ENCODE data around the gene RBBP7. TPM values are rescaled to one million over a fixed set of nuclear protein-coding genes. Genes with fewer than 3 reads are reported as not detected.

Gene RBBP7
- total and polyA plus RNA-seq, 2 of the 13 experiments (the other 11 are each of a cell fraction or from before 2014, with no cell fraction given): 89.5 to 145 TPM

DNA sequence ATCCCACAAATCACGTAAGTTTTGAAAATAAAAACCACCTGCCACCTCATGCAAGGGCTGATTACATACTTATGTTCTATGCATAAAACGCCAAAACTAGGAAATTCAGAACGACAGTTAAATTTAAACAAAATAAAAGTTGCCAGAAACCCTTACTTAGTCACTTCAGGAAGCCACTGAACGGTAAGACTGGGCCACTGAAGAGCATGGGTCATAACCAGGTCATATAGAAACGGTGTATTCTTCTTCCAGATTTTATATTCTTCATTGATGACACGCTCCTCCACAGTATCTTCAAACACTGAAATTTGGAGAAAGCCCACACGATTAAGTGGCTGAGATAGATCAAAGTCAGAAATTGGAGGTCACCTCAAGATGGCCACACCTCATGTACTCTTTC is 1.2 kb downstream of the RBBP7 start:
- DNase-seq (ENCODE audit: low spot score): no peak
- Histone ChIP-seq H3K27me3 (ENCODE audit: control insufficient read depth in 1 of 2, insufficient read depth in 2 of 2, low read length in 2 of 2) (no peaks in the 10 kb centered on the region; a peak in 1 of 5 replicates), H3K4me3 (replicated peaks in 1 of 3; ENCODE audit: insufficient read depth in 1 of 3, low read depth in 2 of 3, low read length in 3 of 3) (peak overlapping the region; percentile 60 to 76 (median 62)), H3K79me2 (ENCODE audit: insufficient read depth, low read length) (peaks cover 47% of the 10 kb centered on the region), H2AFZ (ENCODE audit: low read length) (no peak overlapping the region), H3K4me1 (ENCODE audit: insufficient read depth, low read length) (peaks cover 33% of the 10 kb centered on the region; the same call in 1 of the 2 replicates), H3K36me3 (replicated peaks in 1 of 2; ENCODE audit: control insufficient read depth in 1 of 2, insufficient read depth in 2 of 2, low read length in 2 of 2) (0 out of 5 replicates have a peak, but pooled peaks cover 0 to 1% of the 10 kb centered on the region in 2 experiments), H3K4me2 (ENCODE audit: low read depth, low read length) (peak overlapping the region; percentile 73), H3K9ac (ENCODE audit: insufficient read depth, low read depth, low read length) (peak overlapping the region; percentile 68), H3K27ac (ENCODE audit: extremely low read length, insufficient read depth, low read length) (peak overlapping the region; percentile 72), H4K20me1 (ENCODE audit: insufficient read depth, low read length) (peaks cover 7% of the 10 kb centered on the region; the same call in 1 of the 2 replicates), H3K9me3 (ENCODE audit: low read length) (no peaks in the 10 kb centered on the region)
- no peak for FAIRE-seq
- ChIA-PET CTCF (ENCODE audit: low intra/inter-chr PET ratio, low total read pairs) (no interaction called here), POLR2A (no interaction called here)
- TF ChIP-seq, protein P1, sequence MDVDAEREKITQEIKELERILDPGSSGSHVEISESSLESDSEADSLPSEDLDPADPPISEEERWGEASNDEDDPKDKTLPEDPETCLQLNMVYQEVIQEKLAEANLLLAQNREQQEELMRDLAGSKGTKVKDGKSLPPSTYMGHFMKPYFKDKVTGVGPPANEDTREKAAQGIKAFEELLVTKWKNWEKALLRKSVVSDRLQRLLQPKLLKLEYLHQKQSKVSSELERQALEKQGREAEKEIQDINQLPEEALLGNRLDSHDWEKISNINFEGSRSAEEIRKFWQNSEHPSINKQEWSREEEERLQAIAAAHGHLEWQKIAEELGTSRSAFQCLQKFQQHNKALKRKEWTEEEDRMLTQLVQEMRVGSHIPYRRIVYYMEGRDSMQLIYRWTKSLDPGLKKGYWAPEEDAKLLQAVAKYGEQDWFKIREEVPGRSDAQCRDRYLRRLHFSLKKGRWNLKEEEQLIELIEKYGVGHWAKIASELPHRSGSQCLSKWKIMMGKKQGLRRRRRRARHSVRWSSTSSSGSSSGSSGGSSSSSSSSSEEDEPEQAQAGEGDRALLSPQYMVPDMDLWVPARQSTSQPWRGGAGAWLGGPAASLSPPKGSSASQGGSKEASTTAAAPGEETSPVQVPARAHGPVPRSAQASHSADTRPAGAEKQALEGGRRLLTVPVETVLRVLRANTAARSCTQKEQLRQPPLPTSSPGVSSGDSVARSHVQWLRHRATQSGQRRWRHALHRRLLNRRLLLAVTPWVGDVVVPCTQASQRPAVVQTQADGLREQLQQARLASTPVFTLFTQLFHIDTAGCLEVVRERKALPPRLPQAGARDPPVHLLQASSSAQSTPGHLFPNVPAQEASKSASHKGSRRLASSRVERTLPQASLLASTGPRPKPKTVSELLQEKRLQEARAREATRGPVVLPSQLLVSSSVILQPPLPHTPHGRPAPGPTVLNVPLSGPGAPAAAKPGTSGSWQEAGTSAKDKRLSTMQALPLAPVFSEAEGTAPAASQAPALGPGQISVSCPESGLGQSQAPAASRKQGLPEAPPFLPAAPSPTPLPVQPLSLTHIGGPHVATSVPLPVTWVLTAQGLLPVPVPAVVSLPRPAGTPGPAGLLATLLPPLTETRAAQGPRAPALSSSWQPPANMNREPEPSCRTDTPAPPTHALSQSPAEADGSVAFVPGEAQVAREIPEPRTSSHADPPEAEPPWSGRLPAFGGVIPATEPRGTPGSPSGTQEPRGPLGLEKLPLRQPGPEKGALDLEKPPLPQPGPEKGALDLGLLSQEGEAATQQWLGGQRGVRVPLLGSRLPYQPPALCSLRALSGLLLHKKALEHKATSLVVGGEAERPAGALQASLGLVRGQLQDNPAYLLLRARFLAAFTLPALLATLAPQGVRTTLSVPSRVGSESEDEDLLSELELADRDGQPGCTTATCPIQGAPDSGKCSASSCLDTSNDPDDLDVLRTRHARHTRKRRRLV (CRISPR knock-in tag; IDR thresholded peaks at IDR 0.05): no peak
- TF ChIP-seq ZNF660 (CRISPR knock-in tag; IDR thresholded peaks at IDR 0.05; ENCODE audit: borderline replicate concordance, low read depth) (no peak), ZNF17 (CRISPR knock-in tag; IDR thresholded peaks at IDR 0.05) (no peak), ZNF672 (CRISPR knock-in tag; IDR thresholded peaks at IDR 0.05) (no peak), ATF1 (CRISPR knock-in tag; IDR thresholded peaks at IDR 0.05) (no peak), ZNF557 (CRISPR knock-in tag; IDR thresholded peaks at IDR 0.05) (no peak), RNF2 (conservative IDR thresholded peaks at IDR 0.05; ENCODE audit: low read depth) (no peak), STAT5B (CRISPR knock-in tag; IDR thresholded peaks at IDR 0.05) (no peak), ZNF670 (CRISPR knock-in tag; IDR thresholded peaks at IDR 0.05; ENCODE audit: borderline replicate concordance) (no peak), ZNF75D (CRISPR knock-in tag; IDR thresholded peaks at IDR 0.05; ENCODE audit: borderline replicate concordance) (no peak), ZNF773 (CRISPR knock-in tag; IDR thresholded peaks at IDR 0.05; ENCODE audit: borderline replicate concordance) (no peak), ZNF792 (CRISPR knock-in tag; IDR thresholded peaks at IDR 0.05) (no peak), ZFP62 (CRISPR knock-in tag; IDR thresholded peaks at IDR 0.05) (no peak), ZNF468 (CRISPR knock-in tag; IDR thresholded peaks at IDR 0.05) (no peak)
- TF ChIP-seq, protein P2, sequence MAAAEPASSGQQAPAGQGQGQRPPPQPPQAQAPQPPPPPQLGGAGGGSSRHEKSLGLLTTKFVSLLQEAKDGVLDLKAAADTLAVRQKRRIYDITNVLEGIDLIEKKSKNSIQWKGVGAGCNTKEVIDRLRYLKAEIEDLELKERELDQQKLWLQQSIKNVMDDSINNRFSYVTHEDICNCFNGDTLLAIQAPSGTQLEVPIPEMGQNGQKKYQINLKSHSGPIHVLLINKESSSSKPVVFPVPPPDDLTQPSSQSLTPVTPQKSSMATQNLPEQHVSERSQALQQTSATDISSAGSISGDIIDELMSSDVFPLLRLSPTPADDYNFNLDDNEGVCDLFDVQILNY (CRISPR knock-in tag; conservative IDR thresholded peaks at IDR 0.05): no peak
- TF ChIP-seq, protein P3, sequence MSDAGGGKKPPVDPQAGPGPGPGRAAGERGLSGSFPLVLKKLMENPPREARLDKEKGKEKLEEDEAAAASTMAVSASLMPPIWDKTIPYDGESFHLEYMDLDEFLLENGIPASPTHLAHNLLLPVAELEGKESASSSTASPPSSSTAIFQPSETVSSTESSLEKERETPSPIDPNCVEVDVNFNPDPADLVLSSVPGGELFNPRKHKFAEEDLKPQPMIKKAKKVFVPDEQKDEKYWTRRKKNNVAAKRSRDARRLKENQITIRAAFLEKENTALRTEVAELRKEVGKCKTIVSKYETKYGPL (CRISPR knock-in tag; IDR thresholded peaks at IDR 0.05): no peak
- BruUV-seq (replicated peaks): no TSS peak
- no peak for ATAC-seq
- WGBS (ENCODE audit: low lambda C conversion rate): 2% methylated on average over 7 of the region's 7 CpGs
- intact Hi-C loops (cut with micrococcal nuclease; ENCODE audit: unreplicated experiment) (no loop called here), in situ Hi-C loops (cut with HindIII; ENCODE audit: extremely low pct_ligation_motif_present, low pct_unique_long_range_greater_than_20kb) (no loop called here)

All from HepG2 (cell line).